ENCODE results near the gene RHBDF2. TPM values are rescaled to one million over a fixed set of nuclear protein-coding genes. Genes with fewer than 3 reads are reported as not detected.

Gene RHBDF2
- polyA plus RNA-seq, 1 donor (not counting 4 experiments of a cell fraction or from before 2014, with no cell fraction given) = 14.9 TPM

GRCh38 chr17:76453431-76453743 is 47.8 kb downstream of the RHBDF2 start:
- dilution Hi-C loops (cut with MboI; ENCODE audit: extremely low pct_ligation_motif_present, low sequenced_read_pairs) = no loop called here
- no peaks in the 10 kb centered on the region for H3K27me3 ChIP-seq (ENCODE audit: control insufficient read depth, extremely low read depth, insufficient read depth, low read length)
- H3K9ac ChIP-seq (ENCODE audit: control insufficient read depth, extremely low read depth, insufficient read depth, low read length) = no peak overlapping the region
- FAIRE-seq (no peak), DNase-seq (ENCODE audit: low read depth, low spot score) (no peak)
- H3K4me3 ChIP-seq (ENCODE audit: control insufficient read depth in 2 of 3, extremely low read depth in 1 of 3, insufficient read depth in 2 of 3, low read depth in 1 of 3, low read length in 3 of 3) = no peak overlapping the region
- no peaks in the 10 kb centered on the region for H3K9me1 ChIP-seq (ENCODE audit: control insufficient read depth, extremely low read depth, insufficient read depth, low read length)
- H3K4me2 ChIP-seq (ENCODE audit: control insufficient read depth, extremely low read depth, insufficient read depth, low read depth, low read length) = no peak overlapping the region
- H3K79me2 ChIP-seq (ENCODE audit: control insufficient read depth, insufficient read depth, low read length) = peaks cover 43% of the 10 kb centered on the region
- TF ChIP-seq EZH2 (IDR thresholded peaks at IDR 0.05; ENCODE audit: low read length) = no peak
- H3K9me3 ChIP-seq (ENCODE audit: control insufficient read depth, low read depth, low read length) = no peaks in the 10 kb centered on the region
- no peak overlapping the region for H3K27ac ChIP-seq (ENCODE audit: control insufficient read depth, insufficient read depth, low read length)
- peaks cover 4% of the 10 kb centered on the region for H4K20me1 ChIP-seq (ENCODE audit: control insufficient read depth, extremely low read depth, insufficient read depth, low read length)
- no peaks in the 10 kb centered on the region for H3K36me3 ChIP-seq (ENCODE audit: control insufficient read depth in 2 of 2, extremely low read depth in 1 of 2, insufficient read depth in 2 of 2, low read length in 2 of 2)
- H3K4me1 ChIP-seq (ENCODE audit: control insufficient read depth, extremely low read depth, insufficient read depth, low read length) = peaks cover 17% of the 10 kb centered on the region
- H2AFZ ChIP-seq (ENCODE audit: control insufficient read depth, low read length) = no peak overlapping the region

- peak within 1 kb of the TSS; percentile 85 for H3K9ac ChIP-seq (ENCODE audit: control insufficient read depth, extremely low read depth, insufficient read depth, low read length)
- TF ChIP-seq CTCF (optimal IDR thresholded peaks at IDR 0.05 in 1 of 3, IDR thresholded peaks at IDR 0.05 in 1 of 3, conservative IDR thresholded peaks at IDR 0.05 in 1 of 3; ENCODE audit: extremely low read depth in 1 of 3, insufficient read depth in 2 of 3, low read length in 3 of 3) (peak in 2 of 3 experiments; percentile 32 to 72), EZH2 (IDR thresholded peaks at IDR 0.05; ENCODE audit: low read length) (no peak)
- no peak for FAIRE-seq
These were observed 48.4 kb downstream of the RHBDF2 start, which contains the start of gene UBE2O for GRCh38 chr17:76452660-76453430. UBE2O (minus strand) TSS chr17:76453152; CDS start chr17:76453141, 11 bp downstream.

More at GRCh38 chr17:76452660-76453430, 48.4 kb downstream of the RHBDF2 start, which contains the start of gene UBE2O:
- DNase-seq (ENCODE audit: low read depth, low spot score) = peak; percentile 60
- Histone ChIP-seq H3K9me3 (ENCODE audit: control insufficient read depth, low read depth, low read length) (no peaks in the 10 kb centered on the region), H3K4me1 (ENCODE audit: control insufficient read depth, extremely low read depth, insufficient read depth, low read length) (peaks cover 22% of the 10 kb centered on the region), H3K4me2 (ENCODE audit: control insufficient read depth, extremely low read depth, insufficient read depth, low read depth, low read length) (peak within 1 kb of the TSS; percentile 95), H4K20me1 (ENCODE audit: control insufficient read depth, extremely low read depth, insufficient read depth, low read length) (peaks cover 10% of the 10 kb centered on the region), H2AFZ (ENCODE audit: control insufficient read depth, low read length) (peak within 1 kb of the TSS; percentile 51), H3K36me3 (ENCODE audit: control insufficient read depth in 2 of 2, extremely low read depth in 1 of 2, insufficient read depth in 2 of 2, low read length in 2 of 2) (no peaks in the 10 kb centered on the region), H3K27ac (ENCODE audit: control insufficient read depth, insufficient read depth, low read length) (peak within 1 kb of the TSS; percentile 44), H3K4me3 (ENCODE audit: control insufficient read depth in 2 of 3, extremely low read depth in 1 of 3, insufficient read depth in 2 of 3, low read depth in 1 of 3, low read length in 3 of 3) (peak within 1 kb of the TSS; percentile 84 to 89 (median 84)), H3K79me2 (ENCODE audit: control insufficient read depth, insufficient read depth, low read length) (peaks cover 48% of the 10 kb centered on the region), H3K9me1 (ENCODE audit: control insufficient read depth, extremely low read depth, insufficient read depth, low read length) (peaks cover 3% of the 10 kb centered on the region), H3K27me3 (ENCODE audit: control insufficient read depth, extremely low read depth, insufficient read depth, low read length) (no peaks in the 10 kb centered on the region)
- dilution Hi-C loops (cut with MboI; ENCODE audit: extremely low pct_ligation_motif_present, low sequenced_read_pairs) = no loop called here

Data from keratinocyte (primary cell).